ENCODE data around the gene PIP5KL1.

Gene PIP5KL1

DNA sequence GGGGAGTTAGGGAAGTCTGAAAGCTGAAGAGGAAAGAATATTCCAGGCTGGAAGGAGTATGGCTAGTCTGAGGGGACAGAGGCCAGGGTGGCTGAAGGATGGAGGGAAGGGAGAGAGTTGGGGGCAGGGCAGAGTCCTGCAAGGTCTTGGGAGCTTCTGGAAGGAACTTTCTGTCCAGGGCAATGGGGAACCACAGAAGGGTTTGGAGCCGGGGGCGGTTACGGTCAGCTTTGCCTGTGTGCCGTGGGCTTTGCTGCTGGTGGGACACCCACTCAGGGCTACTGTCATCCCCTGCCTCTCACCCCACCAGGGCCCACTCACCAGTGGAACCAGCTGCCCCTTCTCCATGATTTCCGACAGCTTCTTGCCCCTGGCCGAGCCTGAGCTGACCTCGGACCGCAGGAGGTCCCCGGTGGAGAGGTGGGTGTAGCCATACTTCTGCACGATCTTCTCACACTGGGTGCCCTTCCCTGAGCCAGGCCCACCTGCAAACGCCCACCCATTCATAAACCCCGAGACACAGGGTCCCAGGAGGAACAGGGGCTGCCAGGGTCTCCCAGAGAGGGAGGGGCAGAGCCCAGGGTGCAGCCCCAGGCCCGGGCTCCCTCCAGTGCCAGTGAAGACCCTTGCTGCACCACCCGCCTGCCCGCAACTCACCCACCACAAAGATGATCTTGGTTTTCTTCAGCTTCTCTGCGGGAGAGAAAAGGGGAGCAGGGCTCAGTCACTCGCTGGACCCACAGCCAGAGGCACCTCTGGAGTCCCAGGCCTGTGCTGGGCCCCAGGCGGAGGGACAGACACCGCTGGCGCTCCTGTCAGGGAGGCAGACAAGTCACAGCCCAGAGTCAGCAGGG lies 58.0 kb downstream of the PIP5KL1 start:
- no peak for DNase-seq (ENCODE audit: low read depth in 2 of 2)

GRCh38 chr9:127871531-127871930 lies 59.0 kb downstream of the PIP5KL1 start:
- no peak for DNase-seq (ENCODE audit: low read depth in 2 of 2)

GRCh38 chr9:127870887-127871286 lies 59.7 kb downstream of the PIP5KL1 start:
- no peak for DNase-seq (ENCODE audit: low read depth in 2 of 2)

Measured in stimulated activated CD8-positive, alpha-beta memory T cell treated with anti-CD3 and anti-CD28 coated beads, Interleukin-15, amount 100 ng/mL, for 48 hours (primary cell).